OCI-LY7 (cell line): ENCODE measurements around the gene NOP16. TPM values are rescaled to one million over a fixed set of nuclear protein-coding genes. Genes with fewer than 3 reads are reported as not detected.

Experiments
- BruUV-seq: library from RNA; stranded (reverse); fragments of 400-500 nt; replicated peaks from 2 replicates; lab custom pipeline; 2021; lab: Mats Ljungman, UMichigan
- CTCF ChIA-PET: fragments of 300-600 bp; sonication (Branson Sonifier 250); formaldehyde crosslinking; loops from one replicate; lab custom pipeline; 2022; ENCODE audit warnings: antibody characterized with exemption; ENCODE audit not compliant: unreplicated experiment; lab: Charles Lee
- POLR2A ChIA-PET: fragments of 300-600 bp; sonication (Branson Sonifier 250); formaldehyde crosslinking; loops from one replicate; lab custom pipeline; 2022; ENCODE audit warnings: antibody characterized with exemption; lab: Charles Lee
- DNase-seq: peaks from one replicate; pipeline ENCODE4 v3.0.0-alpha.2; 2015; ENCODE audit warnings: low spot score
- H2AFZ ChIP-seq: fragments of 200-600 bp; sonication (generic), shearing (Covaris generic); 2 replicates; pipeline ENCODE4 v1.6.1; 2014; ENCODE audit warnings: mild to moderate bottlenecking, antibody characterized with exemption, low read length, moderate library complexity
- H3K27ac ChIP-seq: fragments of 200-600 bp; sonication (generic); 2 replicates; pipeline ENCODE4 v1.5.1; 2014; ENCODE audit warnings: mixed run types, low read depth, mild to moderate bottlenecking, moderate library complexity, low read length, inconsistent platforms; ENCODE audit not compliant: poor library complexity, severe bottlenecking
- H3K36me3 ChIP-seq: fragments of 200-600 bp; sonication (generic); 2 replicates; pipeline ENCODE4 v1.6.1; 2014; ENCODE audit warnings: mild to moderate bottlenecking, antibody characterized with exemption, low read length, moderate library complexity, mixed read lengths; ENCODE audit not compliant: insufficient read depth
- H3K4me1 ChIP-seq: fragments of 200-600 bp; sonication (generic); 2 replicates; pipeline ENCODE4 v1.5.1; 2014; ENCODE audit warnings: mild to moderate bottlenecking, low read length; ENCODE audit not compliant: insufficient read depth, poor library complexity, severe bottlenecking
- H3K4me2 ChIP-seq: fragments of 200-600 bp; sonication (generic); 2 replicates; pipeline ENCODE4 v1.6.1; 2014; ENCODE audit warnings: mild to moderate bottlenecking, low read length
- H3K4me3 ChIP-seq: fragments of 200-600 bp; sonication (generic); 2 replicates; pipeline ENCODE4 v1.5.1; 2014; ENCODE audit warnings: mild to moderate bottlenecking, low read depth, low read length; ENCODE audit not compliant: poor library complexity, severe bottlenecking
- H3K79me2 ChIP-seq: fragments of 200-600 bp; sonication (generic); 2 replicates; pipeline ENCODE4 v1.6.1; 2016; ENCODE audit warnings: low read depth, mild to moderate bottlenecking, low read length, moderate library complexity, mixed read lengths; ENCODE audit not compliant: insufficient read depth
- H3K9me2 ChIP-seq: fragments of 200-600 bp; sonication (generic); 2 replicates; pipeline ENCODE4 v1.6.1; 2016; ENCODE audit warnings: mild to moderate bottlenecking, low read length, mixed read lengths; ENCODE audit not compliant: insufficient read depth
- H3K9me3 ChIP-seq: fragments of 200-600 bp; sonication (generic); 2 replicates; pipeline ENCODE4 v1.6.1; 2014; ENCODE audit warnings: mild to moderate bottlenecking, mixed run types, low read length, mixed read lengths
- H4K20me1 ChIP-seq: fragments of 200-600 bp; sonication (generic); 2 replicates; pipeline ENCODE4 v1.6.1; 2014; ENCODE audit warnings: mild to moderate bottlenecking, antibody characterized with exemption, low read length, moderate library complexity, mixed read lengths; ENCODE audit not compliant: insufficient read depth
- EZH2phosphoT487 ChIP-seq: fragments of 200-600 bp; sonication (generic); IDR thresholded peaks from 2 replicates; pipeline ENCODE4 v1.6.1; 2018; ENCODE audit warnings: low read depth, borderline replicate concordance, mild to moderate bottlenecking, mixed run types, antibody characterized with exemption, low read length, moderate library complexity, mixed read lengths
- intact Hi-C: fragments of 100-400 bp; cut with micrococcal nuclease; formaldehyde crosslinking; loops from one replicate; pipeline ENCODE4 v1.10.0; 2022; ENCODE audit not compliant: unreplicated experiment
- total RNA-seq, 2 experiments: library from RNA; depleted of rRNA in 1 of 2; stranded (reverse); fragments of >200 nt in 1 of 2; shearing (Covaris generic) in 1 of 2; gene quantifications; 2 replicates each; pipeline ENCODE4 v1.2.3, GENCODE V29; 2014 to 2022
- TF ChIP-seq, protein P1 (sequence below): fragments of 200-600 bp; sonication (generic); conservative IDR thresholded peaks from 2 replicates; pipeline ENCODE4 v1.5.1; 2014; ENCODE audit warnings: mild to moderate bottlenecking, antibody characterized with exemption, low read length, moderate library complexity, mixed read lengths

The NOP16 gene
- total RNA-seq, 2 experiments from 2014 or later, result 83.8 to 86.4 TPM

DNA sequence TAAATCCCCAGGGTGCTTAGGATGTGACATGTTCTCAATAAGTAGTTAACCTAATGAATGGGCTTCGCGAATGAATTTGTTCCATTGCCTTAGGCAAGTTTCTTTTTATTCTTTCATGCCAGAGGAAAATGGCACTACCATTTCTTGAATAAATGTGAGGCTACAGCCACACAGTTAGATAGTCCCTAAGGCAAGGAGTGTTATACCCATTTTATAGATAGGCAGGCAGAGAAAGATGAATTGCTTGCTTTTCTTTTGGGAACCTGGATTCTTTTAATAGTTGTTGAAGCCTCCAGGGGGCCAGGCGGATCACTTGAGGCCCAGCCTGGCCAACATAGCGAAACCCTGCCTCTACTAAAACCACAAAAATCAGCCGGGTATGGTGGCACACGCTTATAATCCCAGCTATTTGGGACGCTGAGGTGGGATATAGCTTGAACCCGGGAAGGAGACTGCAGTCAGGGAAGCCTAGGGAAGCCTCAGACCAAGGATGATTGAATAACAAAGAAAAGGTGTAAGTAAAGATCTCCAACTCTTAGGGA lies 943 bp downstream of the NOP16 start:
- H3K9me3 ChIP-seq, result no peaks in the 10 kb centered on the region
- DNase-seq, result peak; percentile 21
- peak overlapping the region; percentile 98 for H3K4me2 ChIP-seq
- BruUV-seq, result TSS peak; percentile 68
- CTCF ChIA-PET, result no interaction called here
- H3K27ac ChIP-seq, result peak overlapping the region; percentile 86
- peaks cover 55% of the 10 kb centered on the region for H3K79me2 ChIP-seq
- H2AFZ ChIP-seq, result no peak overlapping the region
- POLR2A ChIA-PET, result interaction anchor here (1.2 to 1.9 kb wide), 2 partner anchors 25 to 32 kb away, joined by 3 to 5 read pairs; no protein-coding TSS in a partner anchor
- peaks cover 80% of the 10 kb centered on the region for H3K36me3 ChIP-seq
- H4K20me1 ChIP-seq, result peaks cover 23% of the 10 kb centered on the region
- peak overlapping the region; percentile 85 for H3K4me3 ChIP-seq
- intact Hi-C loops, result loop anchor here (10.0 kb wide), 1 partner anchor 153 kb away; the partner anchor contains the start of gene SIMC1
- peaks cover 26% of the 10 kb centered on the region for H3K4me1 ChIP-seq
- TF ChIP-seq, protein P1, sequence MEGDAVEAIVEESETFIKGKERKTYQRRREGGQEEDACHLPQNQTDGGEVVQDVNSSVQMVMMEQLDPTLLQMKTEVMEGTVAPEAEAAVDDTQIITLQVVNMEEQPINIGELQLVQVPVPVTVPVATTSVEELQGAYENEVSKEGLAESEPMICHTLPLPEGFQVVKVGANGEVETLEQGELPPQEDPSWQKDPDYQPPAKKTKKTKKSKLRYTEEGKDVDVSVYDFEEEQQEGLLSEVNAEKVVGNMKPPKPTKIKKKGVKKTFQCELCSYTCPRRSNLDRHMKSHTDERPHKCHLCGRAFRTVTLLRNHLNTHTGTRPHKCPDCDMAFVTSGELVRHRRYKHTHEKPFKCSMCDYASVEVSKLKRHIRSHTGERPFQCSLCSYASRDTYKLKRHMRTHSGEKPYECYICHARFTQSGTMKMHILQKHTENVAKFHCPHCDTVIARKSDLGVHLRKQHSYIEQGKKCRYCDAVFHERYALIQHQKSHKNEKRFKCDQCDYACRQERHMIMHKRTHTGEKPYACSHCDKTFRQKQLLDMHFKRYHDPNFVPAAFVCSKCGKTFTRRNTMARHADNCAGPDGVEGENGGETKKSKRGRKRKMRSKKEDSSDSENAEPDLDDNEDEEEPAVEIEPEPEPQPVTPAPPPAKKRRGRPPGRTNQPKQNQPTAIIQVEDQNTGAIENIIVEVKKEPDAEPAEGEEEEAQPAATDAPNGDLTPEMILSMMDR, result peak; percentile 39
- no peak for TF ChIP-seq EZH2phosphoT487
- no peaks in the 10 kb centered on the region for H3K9me2 ChIP-seq

DNA sequence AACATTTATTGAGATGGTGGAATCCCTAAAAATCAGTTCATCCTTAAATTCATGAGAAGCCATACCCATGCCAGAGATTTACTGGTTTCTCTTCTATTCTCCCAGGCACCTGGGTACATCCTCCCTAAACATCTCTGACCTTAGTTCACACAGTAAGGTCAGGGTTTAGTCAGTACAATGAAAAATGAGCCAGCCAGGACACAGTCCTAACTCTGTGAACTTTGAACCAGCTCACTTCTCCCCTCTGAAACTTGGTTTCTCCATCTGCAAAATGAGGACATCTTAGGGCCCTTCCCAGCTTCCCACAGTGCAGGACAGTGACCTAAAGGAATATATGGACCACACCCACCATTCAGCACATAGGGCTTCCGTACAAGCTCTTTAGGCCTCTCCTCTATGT lies 1.9 kb downstream of the NOP16 start:
- H3K4me2 ChIP-seq, result peak overlapping the region; percentile 98
- ChIA-PET POLR2A (interaction anchor here (1.0 kb wide), 1 partner anchor 32 kb away, joined by 3 read pairs; no protein-coding TSS in a partner anchor), CTCF (no interaction called here)
- H3K36me3 ChIP-seq, result peaks cover 80% of the 10 kb centered on the region
- intact Hi-C loops, result loop anchor here (10.0 kb wide), 1 partner anchor 152 kb away; the partner anchor contains the start of gene SIMC1
- no peak for DNase-seq
- no peak for TF ChIP-seq EZH2phosphoT487
- TF ChIP-seq, protein P1, result no peak
- peaks cover 55% of the 10 kb centered on the region for H3K79me2 ChIP-seq
- H3K27ac ChIP-seq, result no peak overlapping the region
- no peaks in the 10 kb centered on the region for H3K9me2 ChIP-seq
- no peaks in the 10 kb centered on the region for H3K9me3 ChIP-seq
- H3K4me1 ChIP-seq, result peaks cover 26% of the 10 kb centered on the region
- H3K4me3 ChIP-seq, result peak overlapping the region; percentile 85
- no peak overlapping the region for H2AFZ ChIP-seq
- peaks cover 23% of the 10 kb centered on the region for H4K20me1 ChIP-seq
- BruUV-seq, result no TSS peak

DNA sequence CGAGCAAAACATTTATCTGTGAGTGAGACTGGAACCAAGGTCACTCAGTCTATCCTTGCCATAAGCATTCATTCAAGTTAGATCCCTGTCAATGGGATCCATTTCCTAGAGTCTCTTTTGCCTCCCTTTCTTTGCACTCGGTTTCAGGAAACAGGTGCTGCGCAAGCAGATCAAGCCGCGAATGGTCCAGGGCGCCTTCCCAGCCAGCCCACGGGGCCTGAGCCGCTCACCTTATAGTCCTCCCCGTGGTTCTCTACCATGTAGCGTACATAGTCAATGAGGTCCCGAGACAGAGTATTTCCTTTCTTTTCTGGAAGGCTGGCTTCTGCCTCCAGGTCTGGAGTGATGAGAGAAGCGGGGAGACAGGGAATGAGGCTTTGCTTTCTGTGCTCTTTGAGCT lies 3.4 kb downstream of the NOP16 start:
- intact Hi-C loops, result loop anchor here (10.0 kb wide), 1 partner anchor 150 kb away; the partner anchor contains the start of gene SIMC1

More for the DNA sequence above, 3.4 kb downstream of the NOP16 start:
- Histone ChIP-seq H3K4me2 (no peak overlapping the region), H2AFZ (no peak overlapping the region), H4K20me1 (peaks cover 23% of the 10 kb centered on the region), H3K27ac (no peak overlapping the region), H3K4me1 (peaks cover 21% of the 10 kb centered on the region), H3K36me3 (peaks cover 80% of the 10 kb centered on the region), H3K9me2 (no peaks in the 10 kb centered on the region), H3K4me3 (no peak overlapping the region), H3K9me3 (no peaks in the 10 kb centered on the region), H3K79me2 (peaks cover 45% of the 10 kb centered on the region)
- ChIA-PET POLR2A (no interaction called here), CTCF (no interaction called here)
- no peak for DNase-seq
- no TSS peak for BruUV-seq
- no peak for TF ChIP-seq EZH2phosphoT487
- TF ChIP-seq, protein P1, result no peak
